ENCODE data around the gene CHRD. TPM values are rescaled to one million over a fixed set of nuclear protein-coding genes. Genes with fewer than 3 reads are reported as not detected.

CHRD gene
- total and polyA plus RNA-seq, 9 of the 15 experiments (the other 6 are each of a cell fraction or from before 2014, with no cell fraction given) = 0.11 to 1.3 (median 0.59) TPM; not detected in 3

- Histone ChIP-seq H3K36me3 (ENCODE audit: control insufficient read depth, insufficient read depth, low read length) (peaks cover 71% of the 10 kb centered on the region; the same call in 2 of the 3 replicates), H3K4me1 (replicated peaks in 1 of 2; ENCODE audit: control insufficient read depth in 2 of 2, insufficient read depth in 2 of 2, low read length in 2 of 2) (peaks cover 40 to 67% of the 10 kb centered on the region in 2 experiments), H3K79me2 (ENCODE audit: control insufficient read depth, insufficient read depth, low read length) (no peaks in the 10 kb centered on the region), H3K9me3 (replicated peaks; ENCODE audit: control insufficient read depth, insufficient read depth, low read depth, low read length) (no peaks in the 10 kb centered on the region), H3K27me3 (ENCODE audit: control insufficient read depth in 2 of 2, insufficient read depth in 2 of 2, low read length in 2 of 2) (no peaks in the 10 kb centered on the region), H2AFZ (ENCODE audit: low read depth, low read length) (no peak overlapping the region), H3K27ac (ENCODE audit: extremely low read depth, low read depth, low read length) (no peak overlapping the region), H3K9ac (ENCODE audit: insufficient read depth in 1 of 2, low read depth in 2 of 2, low read length in 2 of 2) (peak overlapping the region in 1 of 2 experiments; percentile 85; a peak in 2 of 4 replicates), H3K4me3 (no peak overlapping the region), H4K20me1 (replicated peaks; ENCODE audit: control insufficient read depth, insufficient read depth, low read length) (no peaks in the 10 kb centered on the region), H3K4me2 (ENCODE audit: insufficient read depth, low read length) (no peak overlapping the region), H3K9me1 (ENCODE audit: control insufficient read depth, insufficient read depth, low read length) (no peaks in the 10 kb centered on the region)
- POLR2A ChIA-PET = interaction anchor here (1.5 kb wide), 2 partner anchors 10 to 19 kb away, joined by 4 to 6 read pairs; no protein-coding TSS in a partner anchor
- FAIRE-seq (no peak), ATAC-seq (no peak), DNase-seq (ENCODE audit: extremely low read depth in 1 of 4, low spot score in 3 of 4) (no peak)
- intact Hi-C loops (cut with micrococcal nuclease) (no loop called here), in situ Hi-C loops (cut with MboI) (no loop called here)
- no TSS peak for BruUV-seq (replicated peaks)
- 84% methylated on average over 14 of the region's 15 CpGs for WGBS (ENCODE audit: insufficient coverage, low coverage, missing lambda C conversion rate)
- TF ChIP-seq SNAPC5 (CRISPR knock-in tag; IDR thresholded peaks at IDR 0.05) = no peak
- no peak for TF ChIP-seq VEZF1 (CRISPR knock-in tag; IDR thresholded peaks at IDR 0.05)
- TF ChIP-seq FOXK2 (conservative IDR thresholded peaks at IDR 0.05 in 1 of 2, IDR thresholded peaks at IDR 0.05 in 1 of 2; ENCODE audit: low read depth in 2 of 2) = no peak
- no peak for TF ChIP-seq ZNF224 (CRISPR knock-in tag; IDR thresholded peaks at IDR 0.05)
- TF ChIP-seq TCF15 (CRISPR knock-in tag; IDR thresholded peaks at IDR 0.05) = no peak
- no peak for TF ChIP-seq RERE (CRISPR knock-in tag; IDR thresholded peaks at IDR 0.05; ENCODE audit: borderline replicate concordance)
- CTCF ChIA-PET (ENCODE audit: low intra/inter-chr PET ratio) = no interaction called here
Measured at GRCh38 chr3:184352149-184352785, 27.6 kb upstream of the CHRD start.

All from K562 (cell line).